NCI-H524 treated with DMSO at 0.1 percent for 48 hours (cell line): ENCODE data around the gene IGF2BP3.

Source experiments
- DNase-seq: peaks from one replicate; lab custom pipeline; 2025; lab: John Stamatoyannopoulos, UW

IGF2BP3 gene

DNA sequence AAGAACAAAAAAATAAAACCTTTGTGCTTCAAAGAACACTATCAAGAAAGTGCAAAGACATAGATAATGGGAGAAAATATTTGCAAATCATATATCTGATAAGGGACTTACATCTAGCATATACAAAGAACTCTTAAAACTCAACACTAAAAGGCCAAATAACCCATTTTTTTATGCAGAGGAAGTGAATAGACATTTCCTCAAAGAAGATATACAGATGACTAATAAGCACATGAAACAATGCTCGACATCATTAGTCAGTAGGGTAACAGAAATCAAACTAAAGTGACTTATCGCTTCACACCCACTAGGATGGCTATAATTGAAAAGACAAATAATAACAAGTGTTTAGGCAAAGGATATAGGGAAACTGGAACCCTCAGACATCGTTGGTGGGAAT lies 93.2 kb downstream of the IGF2BP3 start:
- DNase-seq, result no peak

GRCh38 chr7:23373151-23374004 lies 96.9 kb downstream of the IGF2BP3 start:
- no peak for DNase-seq

- no peak for DNase-seq
Measured at GRCh38 chr7:23372611-23373010, 97.7 kb downstream of the IGF2BP3 start.

DNA sequence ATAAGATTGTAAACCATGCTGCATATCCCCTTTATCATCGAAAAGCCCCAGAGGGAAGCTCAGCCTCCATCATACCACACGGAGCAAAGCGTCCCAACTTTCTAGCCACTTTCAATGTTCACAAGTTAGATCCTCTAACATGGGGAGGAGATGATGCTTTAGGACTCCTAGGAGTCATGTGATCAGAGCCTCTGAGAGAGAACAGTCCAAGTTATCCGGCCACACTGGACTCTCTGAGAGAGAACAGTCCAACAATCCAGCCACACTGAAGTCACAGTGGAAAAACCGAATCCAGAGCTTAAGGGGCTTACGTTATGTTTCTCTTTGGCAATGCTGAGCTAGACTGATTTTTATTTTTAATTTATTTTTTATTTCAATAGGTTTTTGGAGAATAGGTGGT lies 98.6 kb downstream of the IGF2BP3 start:
- no peak for DNase-seq

GRCh38 chr7:23369695-23370404 lies 100.4 kb downstream of the IGF2BP3 start:
- DNase-seq, result no peak

DNA sequence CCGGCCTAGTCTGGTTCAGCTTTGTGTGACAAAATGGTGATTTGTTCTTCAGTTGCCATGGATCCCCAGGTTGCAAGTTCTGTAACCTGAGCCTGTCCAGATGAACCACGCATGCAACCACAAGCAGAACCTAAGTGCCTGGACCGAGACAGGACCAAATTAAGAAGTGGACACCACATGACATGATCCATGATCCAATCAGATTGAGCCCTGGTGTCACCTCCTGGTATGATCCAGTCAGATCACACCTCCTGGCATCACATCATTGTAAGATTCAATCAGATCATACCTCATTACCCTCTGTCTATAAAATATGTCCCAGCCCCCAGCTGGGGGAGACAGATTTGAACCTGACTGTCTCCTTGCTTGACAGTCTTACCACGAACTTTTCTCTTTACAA lies 101.2 kb downstream of the IGF2BP3 start:
- no peak for DNase-seq

- no peak for DNase-seq
Measured at GRCh38 chr7:23358152-23358674, 112.1 kb downstream of the IGF2BP3 start.

DNA sequence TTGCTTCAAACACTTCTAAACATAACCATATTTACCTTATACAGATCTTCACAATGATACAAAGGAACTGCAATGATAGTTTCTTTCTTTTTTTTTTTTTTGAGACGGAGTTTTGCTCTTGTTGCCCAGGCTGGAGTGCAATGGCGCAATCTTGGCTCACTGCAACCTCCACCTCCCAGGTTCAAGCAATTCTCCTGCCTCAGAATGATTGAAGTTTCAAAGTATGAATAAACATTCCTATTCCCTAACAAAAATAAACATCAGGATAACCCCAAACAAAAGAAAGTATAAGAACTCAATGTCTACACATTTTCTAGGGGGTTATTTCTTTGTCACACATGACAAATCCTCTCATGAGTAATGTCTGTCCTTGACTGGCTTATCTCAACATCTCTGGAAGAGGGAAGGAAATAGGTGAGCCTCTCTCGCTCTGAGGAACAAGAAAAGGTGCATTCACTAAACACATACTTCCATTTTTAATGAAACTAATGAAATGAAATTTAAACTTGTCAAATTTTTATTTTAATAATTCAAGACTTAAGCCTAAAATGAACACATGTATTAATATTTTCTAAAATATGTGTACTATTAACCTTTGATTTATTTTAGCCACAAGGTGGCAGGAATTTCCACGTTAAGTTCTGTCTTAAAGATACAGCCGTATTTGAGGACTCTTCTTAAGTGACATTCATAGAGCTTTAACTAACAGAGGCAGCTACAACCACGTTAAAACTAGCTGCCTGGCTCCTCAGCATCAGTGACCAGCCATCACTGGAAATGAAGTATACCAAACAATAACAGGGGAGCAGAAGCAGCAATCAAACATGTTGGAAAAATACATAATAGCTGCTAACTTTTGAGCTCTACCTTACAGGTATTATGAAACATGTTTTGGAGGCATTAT lies 112.8 kb downstream of the IGF2BP3 start:
- DNase-seq, result no peak

- DNase-seq, result no peak
Measured at GRCh38 chr7:23356726-23357125, 113.6 kb downstream of the IGF2BP3 start.

DNA sequence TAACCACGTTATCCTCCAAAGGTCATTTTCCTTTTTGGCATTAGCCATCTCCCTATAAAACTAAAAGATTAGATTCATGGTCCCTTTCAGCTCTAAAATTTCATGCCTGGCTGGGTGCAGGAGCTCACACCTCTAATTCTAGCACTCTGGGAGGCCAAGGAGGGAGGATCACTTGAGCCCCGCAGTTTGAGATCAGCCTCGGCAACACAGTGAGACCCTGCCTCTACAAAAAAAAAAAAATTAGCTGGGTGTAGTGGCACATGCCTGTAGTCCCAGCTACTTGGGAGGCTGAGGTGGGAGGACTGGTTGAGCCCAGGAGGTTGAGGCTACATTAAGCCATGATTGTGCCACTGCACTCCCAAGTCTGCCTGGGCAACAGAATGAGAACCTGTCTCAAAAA lies 114.1 kb downstream of the IGF2BP3 start:
- DNase-seq, result no peak

DNA sequence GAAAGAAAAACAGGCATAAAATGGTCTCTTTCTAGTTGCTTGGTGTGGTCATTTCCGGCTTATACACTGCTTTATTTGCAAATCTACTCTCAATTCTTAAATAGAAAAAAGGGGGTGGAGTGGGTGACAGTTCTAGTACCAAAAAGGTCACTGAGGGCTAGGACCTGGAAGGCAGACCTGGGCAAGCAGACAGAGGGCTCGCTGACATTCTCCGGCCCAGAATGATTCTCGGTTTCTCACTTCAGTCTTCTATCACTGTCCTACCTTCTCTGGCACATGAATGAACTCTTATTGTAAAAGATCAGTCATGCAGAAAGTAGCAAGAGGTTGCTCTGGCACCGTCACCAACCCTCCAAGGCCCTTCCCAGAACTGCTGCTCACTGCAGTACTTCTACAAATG lies 117.1 kb downstream of the IGF2BP3 start:
- no peak for DNase-seq

DNA sequence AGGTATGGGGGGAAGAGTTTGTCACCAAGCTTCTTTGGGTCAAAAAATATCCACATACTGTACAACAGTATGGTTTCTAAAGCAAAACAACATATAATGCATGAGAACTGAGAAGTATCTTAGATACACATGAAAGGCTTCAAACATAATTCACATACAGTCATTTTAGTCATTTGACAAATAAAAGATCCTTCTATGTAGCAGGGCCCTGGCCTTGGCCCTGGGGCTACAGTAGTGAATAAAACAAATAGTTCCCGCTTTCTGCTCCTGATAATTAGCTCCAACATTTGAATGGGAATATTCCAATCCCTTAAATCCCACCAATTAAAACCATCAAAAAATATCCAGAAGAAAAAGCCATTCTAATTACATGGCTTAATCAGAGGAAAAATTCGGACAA lies 119.8 kb downstream of the IGF2BP3 start:
- no peak for DNase-seq

GRCh38 chr7:23349484-23350157 lies 120.7 kb downstream of the IGF2BP3 start:
- no peak for DNase-seq

DNA sequence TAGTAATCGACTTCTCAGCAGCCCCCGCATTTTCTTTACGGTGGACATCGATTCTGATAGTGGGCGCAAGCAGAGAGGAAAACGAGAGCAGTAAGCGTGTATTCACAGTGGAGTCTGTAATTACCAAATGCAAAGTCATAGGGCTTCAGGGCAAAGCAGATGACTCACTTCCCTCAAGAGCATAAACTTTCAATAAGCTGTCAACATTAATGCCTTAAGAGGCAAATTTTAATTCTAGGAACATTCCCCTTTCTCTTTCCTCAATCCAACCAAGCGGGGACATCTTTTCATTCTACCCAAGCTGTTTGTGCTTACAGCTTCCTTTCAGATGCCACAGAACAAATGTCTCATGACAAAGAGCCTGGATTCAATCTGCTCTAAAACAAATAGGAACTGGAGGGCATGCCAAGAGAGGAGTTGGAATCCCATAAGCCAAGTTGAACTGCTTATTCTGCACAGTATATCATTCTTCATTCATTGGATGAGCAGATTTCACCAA lies 122.6 kb downstream of the IGF2BP3 start:
- no peak for DNase-seq

DNA sequence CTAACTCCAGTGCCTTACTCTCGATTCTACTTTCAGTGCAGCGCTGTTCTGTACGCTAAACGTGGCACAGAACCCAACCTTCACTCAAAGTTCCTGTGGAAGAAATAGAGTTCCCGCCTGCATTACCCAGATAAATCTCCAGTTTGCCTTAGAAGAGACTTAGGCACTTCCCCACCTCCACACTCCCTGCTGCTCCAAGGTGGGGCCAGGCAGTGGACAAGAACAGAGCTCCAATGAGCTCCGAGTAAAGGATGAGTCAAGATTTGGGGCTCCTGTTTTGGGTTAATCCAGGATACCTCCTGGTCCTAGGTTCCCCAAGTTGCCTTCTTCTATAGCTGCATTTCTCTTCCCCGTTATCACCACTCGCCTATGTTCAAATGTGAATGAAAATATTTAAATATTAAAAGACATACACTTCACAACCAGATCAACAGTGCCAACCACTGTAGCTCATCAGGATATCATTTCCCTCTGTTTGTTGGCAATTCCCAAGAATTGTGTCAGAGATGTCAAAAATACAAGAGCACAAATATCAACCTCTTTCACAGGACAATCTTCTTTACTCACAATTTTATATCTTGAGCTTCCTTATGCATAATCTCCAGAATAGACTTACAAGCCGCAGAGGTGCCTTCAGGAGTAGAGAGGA lies 123.1 kb downstream of the IGF2BP3 start:
- DNase-seq, result no peak

GRCh38 chr7:23346316-23346715 lies 124.0 kb downstream of the IGF2BP3 start:
- no peak for DNase-seq

DNA sequence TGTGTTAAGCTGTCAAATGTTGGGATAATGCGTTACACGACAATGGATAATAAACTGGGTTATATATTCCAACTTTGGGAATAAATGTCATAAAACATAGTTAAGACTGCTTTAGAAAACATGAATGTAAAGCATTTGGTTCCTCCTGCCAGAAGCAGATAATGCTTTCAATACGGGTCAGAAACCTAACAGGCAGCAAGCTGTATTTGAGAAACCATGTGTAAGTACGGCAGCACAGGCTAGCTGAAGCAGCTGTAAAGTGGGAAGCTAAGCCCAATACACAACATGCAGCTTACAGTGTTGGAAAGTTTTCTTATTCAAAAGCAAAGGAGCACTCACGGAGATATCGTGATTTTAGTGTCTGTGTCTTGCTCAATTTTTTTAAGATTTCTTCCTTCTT lies 124.7 kb downstream of the IGF2BP3 start:
- no peak for DNase-seq

DNA sequence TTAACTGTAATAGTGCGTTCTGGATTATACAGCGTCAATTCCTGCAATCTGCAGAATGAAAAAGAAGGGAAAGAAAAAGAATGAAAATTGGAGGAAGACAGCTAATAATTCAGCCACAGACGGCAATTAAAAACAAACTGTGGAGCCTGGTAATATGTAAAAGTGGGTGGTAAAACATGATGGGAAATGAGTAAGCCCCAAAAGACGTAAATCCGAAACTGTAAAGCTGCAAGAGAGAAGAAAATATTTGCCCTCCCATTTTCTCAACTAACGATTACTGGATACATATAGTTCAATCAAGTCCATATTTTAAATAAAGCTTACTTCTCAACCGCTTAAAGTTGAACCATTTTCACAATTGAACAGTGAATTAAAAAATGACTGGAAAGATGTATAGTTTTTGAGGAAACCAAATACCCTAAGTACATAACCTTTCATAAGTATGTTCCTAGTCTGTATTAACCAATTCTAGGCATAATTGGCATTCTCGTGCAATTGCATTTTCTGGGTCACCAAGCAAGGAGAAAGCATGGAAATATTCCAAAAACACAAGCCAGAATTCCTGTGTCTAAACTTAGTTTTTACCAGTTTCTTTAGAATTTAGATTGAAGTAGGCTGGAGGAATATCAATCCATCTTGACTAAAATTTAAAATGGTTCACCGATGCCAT lies 126.3 kb downstream of the IGF2BP3 start:
- no peak for DNase-seq

DNA sequence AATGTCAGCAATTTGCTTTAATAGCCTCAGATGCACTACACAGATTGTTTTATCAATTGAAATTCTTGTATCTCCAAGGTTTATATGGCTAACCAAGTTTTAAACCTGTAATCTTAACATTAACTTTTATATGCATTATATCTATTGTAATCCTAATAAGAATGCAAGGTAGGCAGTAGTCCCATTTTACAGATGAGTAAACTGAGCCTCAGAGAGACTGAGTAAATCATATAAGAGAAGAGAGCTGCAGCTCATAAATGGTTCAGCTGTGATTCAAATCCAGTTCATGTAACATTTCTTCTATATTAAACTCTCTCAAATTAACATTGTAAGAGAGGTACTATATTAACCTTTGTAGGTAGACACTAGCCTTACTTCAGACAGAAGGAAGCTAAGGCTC lies 127.2 kb downstream of the IGF2BP3 start:
- DNase-seq, result no peak

DNA sequence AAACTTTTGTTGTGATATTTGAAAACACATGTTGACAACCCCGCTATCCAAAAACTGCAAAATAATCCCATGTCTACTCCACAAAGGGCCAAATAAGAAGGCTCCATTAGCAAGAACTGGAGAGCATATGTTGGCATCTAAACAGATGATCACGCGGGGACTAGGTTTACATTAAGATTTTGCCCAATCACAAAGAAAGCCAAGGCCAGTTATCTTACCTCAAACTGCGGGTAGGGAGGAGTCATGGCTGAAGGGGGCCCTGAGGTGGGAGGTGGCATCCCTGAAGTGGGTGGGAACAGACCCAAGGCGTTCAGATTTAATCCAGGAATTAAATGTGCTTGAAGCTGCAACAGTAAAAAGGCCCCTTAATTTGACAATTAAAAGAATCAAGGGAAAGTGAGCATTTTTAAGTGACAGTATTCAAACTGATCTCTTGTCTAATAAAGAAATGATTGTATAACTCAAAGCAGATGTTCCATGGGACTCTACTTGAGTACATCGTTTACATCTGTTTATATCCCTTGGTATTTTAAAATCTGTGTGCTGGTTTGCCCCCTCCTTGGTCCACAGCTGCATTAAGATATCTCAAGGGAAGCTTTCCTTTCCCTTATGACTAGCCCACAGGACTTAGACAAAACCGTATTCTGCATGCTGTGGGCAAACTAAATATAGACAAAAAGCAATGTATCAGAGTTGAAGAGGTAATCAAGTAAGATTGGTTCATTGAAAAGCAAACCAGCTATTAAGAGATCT lies 128.3 kb downstream of the IGF2BP3 start:
- DNase-seq, result no peak
